ENCODE data around the gene ATP8B4.

- no peak for TF ChIP-seq CTCF (IDR thresholded peaks at IDR 0.05)
- no peak for TF ChIP-seq POLR2A (IDR thresholded peaks at IDR 0.05)
Measured at GRCh38 chr15:50113187-50113505, 5.9 kb downstream of the ATP8B4 start.
